Activated CD4-positive, alpha-beta T cell treated with anti-CD3 and anti-CD28 coated beads, Interleukin-2, amount 10 ng/mL, durations not matched to agents 24 days and 14 days (primary cell): ENCODE results near the gene PPP1R12C. TPM values are rescaled to one million over a fixed set of nuclear protein-coding genes. Genes with fewer than 3 reads are reported as not detected.

Experiments used
- DNase-seq: peaks from one replicate; pipeline ENCODE4 v3.0.0; 2022
- H3K27ac Mint-ChIP-seq: one replicate; pipeline ENCODE4 v1.8.0; 2022; ENCODE audit warnings: mild to moderate bottlenecking, mixed read lengths
- H3K27me3 Mint-ChIP-seq: one replicate; pipeline ENCODE4 v1.8.0; 2022; ENCODE audit warnings: mixed read lengths
- H3K36me3 Mint-ChIP-seq: one replicate; pipeline ENCODE4 v1.8.0; 2022; ENCODE audit warnings: low read depth, mild to moderate bottlenecking, mixed read lengths
- H3K4me1 Mint-ChIP-seq: one replicate; pipeline ENCODE4 v1.8.0; 2021; ENCODE audit warnings: mixed read lengths
- H3K4me3 Mint-ChIP-seq: one replicate; pipeline ENCODE4 v1.8.0; 2022; ENCODE audit warnings: mild to moderate bottlenecking, moderate library complexity, mixed read lengths
- H3K9me3 Mint-ChIP-seq: one replicate; pipeline ENCODE4 v1.8.0; 2021; ENCODE audit warnings: mixed read lengths
- intact Hi-C: fragments of 100-400 bp; cut with micrococcal nuclease; formaldehyde crosslinking; loops from one replicate; pipeline ENCODE4 v1.15.1; 2023
- total RNA-seq: library from RNA; stranded (reverse); gene quantifications from 2 replicates; pipeline ENCODE4 v1.2.3, GENCODE V29; 2022

Gene PPP1R12C
- total RNA-seq, 1 donor from 2014 or later: 104 TPM

DNA sequence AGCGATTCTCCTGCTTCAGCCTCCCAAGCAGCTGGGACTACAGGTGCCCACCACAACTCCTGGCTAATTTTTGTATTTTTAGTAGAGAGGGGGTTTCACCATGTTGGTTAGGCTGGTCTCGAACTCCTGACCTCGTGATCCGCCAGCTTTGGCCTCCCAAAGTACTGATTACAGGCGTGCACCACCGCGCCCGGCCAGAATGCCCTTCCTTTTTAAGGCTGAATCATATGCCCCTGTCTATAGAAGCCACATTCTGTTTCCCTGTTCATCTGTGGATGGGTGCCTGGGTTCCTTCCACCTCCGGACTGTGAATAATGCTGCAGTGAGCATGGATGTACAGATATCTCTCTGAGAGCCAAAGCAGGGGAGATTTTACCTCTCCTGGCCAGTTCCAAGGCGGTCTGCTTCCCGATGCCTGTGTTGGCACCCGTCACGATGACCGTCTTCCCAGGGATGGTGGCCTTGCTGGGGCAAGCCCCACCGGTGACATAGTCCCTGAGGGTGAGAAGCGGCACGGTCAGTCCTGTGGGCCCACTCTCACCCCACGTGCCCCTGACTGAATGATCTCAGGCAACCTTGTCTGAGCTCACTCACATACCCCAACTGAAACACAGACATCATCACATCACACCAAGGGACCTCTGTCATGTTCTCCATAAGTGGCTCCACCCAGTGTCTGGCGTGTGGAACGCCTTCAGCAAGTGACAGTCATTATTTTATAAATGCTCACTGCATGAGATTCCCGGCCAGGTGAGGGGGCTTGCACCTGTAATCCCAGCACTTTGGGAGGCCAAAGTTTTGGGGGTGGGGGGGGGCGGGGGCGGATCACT, 58.4 kb downstream of the PPP1R12C start:
- Mint-ChIP-seq H3K4me3 (no peak overlapping the region), H3K27me3 (peaks cover 3% of the 10 kb centered on the region), H3K4me1 (peaks cover 16% of the 10 kb centered on the region), H3K9me3 (peaks cover 4% of the 10 kb centered on the region), H3K27ac (no peak overlapping the region), H3K36me3 (peaks cover 40% of the 10 kb centered on the region)
- DNase-seq: no peak
- intact Hi-C loops: no loop called here

DNA sequence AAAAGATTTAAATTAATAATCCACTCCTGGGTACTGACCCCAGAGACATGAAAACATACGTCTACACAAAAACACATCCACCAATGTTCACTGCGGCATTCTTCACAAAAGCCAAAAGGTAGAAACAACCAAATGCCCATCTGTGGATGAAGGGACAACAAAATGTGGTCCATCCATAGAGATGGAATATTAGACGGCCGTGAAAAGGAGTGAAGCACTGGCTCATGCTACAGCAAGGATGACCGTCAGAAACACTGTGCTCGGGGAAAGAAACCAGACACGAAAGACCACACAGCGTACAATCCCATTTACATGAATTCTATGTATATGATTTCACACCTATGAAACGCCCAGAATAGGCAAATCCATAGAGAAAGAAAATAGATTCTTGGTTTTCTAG, 60.6 kb downstream of the PPP1R12C start:
- Mint-ChIP-seq H3K27me3 (no peaks in the 10 kb centered on the region), H3K4me3 (no peak overlapping the region), H3K27ac (no peak overlapping the region), H3K9me3 (peaks cover 4% of the 10 kb centered on the region), H3K36me3 (peaks cover 51% of the 10 kb centered on the region), H3K4me1 (peaks cover 11% of the 10 kb centered on the region)
- no peak for DNase-seq
- intact Hi-C loops: no loop called here

DNA sequence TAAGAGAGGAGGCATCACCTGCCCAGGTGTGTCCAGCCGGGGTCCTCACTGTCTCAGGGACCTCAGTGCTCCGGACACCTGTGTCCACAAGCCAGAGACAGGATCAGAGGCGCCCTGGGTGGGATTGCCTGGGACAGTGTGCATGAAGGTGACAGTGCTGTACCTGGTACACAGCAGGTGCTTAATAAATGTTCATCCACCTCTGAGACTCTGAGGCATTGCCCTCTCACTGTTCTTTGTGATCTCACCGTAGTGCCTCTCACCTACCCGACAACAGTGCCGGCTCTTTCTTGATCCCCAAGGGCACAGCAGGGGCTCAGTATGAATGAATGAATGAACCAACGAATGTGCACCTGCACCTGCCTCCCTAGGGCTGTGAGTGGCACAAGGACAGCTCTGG, 63.7 kb downstream of the PPP1R12C start:
- DNase-seq: no peak
- H3K4me1 Mint-ChIP-seq: peaks cover 3% of the 10 kb centered on the region
- no peaks in the 10 kb centered on the region for H3K27me3 Mint-ChIP-seq
- H3K9me3 Mint-ChIP-seq: peaks cover 4% of the 10 kb centered on the region
- H3K4me3 Mint-ChIP-seq: no peak overlapping the region
- intact Hi-C loops: no loop called here
- H3K27ac Mint-ChIP-seq: no peak overlapping the region
- peaks cover 55% of the 10 kb centered on the region for H3K36me3 Mint-ChIP-seq

DNA sequence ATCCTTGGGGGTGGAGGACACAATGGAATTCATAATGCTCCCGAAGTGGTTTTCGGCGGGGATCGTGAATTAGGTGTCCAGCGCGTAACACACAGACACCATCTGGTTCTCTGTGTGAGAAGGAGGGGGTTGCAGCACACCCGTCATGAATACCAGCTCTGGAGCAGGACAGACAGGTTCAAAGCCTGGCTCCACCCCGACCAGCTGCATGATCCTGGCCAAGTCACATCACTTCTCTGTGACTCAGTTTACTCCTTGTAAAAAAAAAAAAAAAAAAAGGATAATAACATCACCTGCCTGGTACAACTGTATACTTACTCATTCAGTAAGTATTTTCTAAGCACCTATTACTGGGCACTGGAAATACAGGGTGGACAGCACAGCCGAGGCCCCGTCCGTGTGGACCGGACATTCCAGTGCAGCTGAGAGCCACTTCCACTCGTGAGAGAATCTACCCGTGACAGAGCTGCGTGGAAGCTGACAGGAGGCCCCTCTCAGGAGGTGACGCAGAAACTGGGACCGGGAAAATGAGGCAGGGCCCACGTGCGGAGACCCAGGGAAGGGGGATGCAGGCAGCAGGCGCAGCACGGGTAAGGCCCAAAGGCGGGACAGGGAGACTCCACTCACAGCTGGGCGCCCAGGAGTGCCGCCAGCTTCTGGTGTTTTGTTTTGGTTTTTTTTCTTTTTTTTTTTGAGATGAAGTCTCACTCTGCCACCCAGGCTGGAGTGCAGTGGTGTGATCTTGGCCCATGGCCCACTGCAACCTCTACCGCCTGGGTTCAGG, 66.5 kb downstream of the PPP1R12C start:
- H3K9me3 Mint-ChIP-seq: no peaks in the 10 kb centered on the region
- peaks cover 49% of the 10 kb centered on the region for H3K36me3 Mint-ChIP-seq
- no peak for DNase-seq
- intact Hi-C loops: no loop called here
- H3K4me3 Mint-ChIP-seq: no peak overlapping the region
- H3K27me3 Mint-ChIP-seq: no peaks in the 10 kb centered on the region
- H3K27ac Mint-ChIP-seq: no peak overlapping the region
- no peaks in the 10 kb centered on the region for H3K4me1 Mint-ChIP-seq

DNA sequence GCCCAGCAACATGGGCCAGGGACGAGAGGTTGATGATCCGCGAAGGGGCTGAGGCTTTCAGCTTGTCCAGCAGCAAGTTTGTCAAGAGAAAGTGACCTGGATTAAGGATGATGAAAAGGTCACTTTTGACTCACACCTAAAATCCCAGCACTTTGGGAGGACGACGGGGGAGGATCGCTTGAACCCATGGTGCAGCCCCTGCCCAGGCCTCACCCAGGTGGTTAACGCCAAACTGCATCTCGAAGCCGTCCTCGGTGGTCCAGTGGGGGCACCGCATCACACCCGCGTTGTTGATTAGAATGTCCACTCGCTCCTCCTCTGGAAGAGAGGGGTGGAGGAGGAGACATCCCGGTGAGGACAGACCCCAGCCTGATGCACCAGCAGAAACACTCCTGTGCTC, 69.0 kb downstream of the PPP1R12C start:
- H3K27me3 Mint-ChIP-seq: no peaks in the 10 kb centered on the region
- H3K4me1 Mint-ChIP-seq: no peaks in the 10 kb centered on the region
- H3K27ac Mint-ChIP-seq: no peak overlapping the region
- H3K4me3 Mint-ChIP-seq: no peak overlapping the region
- intact Hi-C loops: no loop called here
- H3K9me3 Mint-ChIP-seq: no peaks in the 10 kb centered on the region
- peaks cover 52% of the 10 kb centered on the region for H3K36me3 Mint-ChIP-seq
- DNase-seq: no peak

DNA sequence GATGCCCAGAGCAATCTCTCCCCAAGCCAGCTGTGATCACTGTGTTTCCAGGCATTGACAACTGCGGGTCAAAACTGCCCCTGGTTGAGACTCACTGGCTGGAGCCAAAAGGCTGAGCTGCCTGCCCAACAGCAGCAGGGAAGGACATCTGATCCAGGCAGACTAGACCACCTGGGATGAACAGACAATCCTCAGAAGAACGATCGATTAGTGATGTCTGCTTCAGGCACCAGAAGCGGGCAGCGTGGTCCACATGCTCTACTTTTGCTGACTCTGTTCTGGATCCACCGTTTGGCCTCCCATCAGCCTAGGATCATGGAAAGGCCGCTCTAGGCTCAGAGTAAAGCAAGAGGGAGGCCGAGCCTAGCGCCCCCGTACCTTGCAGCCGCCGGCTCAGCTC, 69.5 kb downstream of the PPP1R12C start:
- Mint-ChIP-seq H3K4me3 (no peak overlapping the region), H3K36me3 (peaks cover 52% of the 10 kb centered on the region), H3K27ac (no peak overlapping the region), H3K9me3 (no peaks in the 10 kb centered on the region), H3K27me3 (no peaks in the 10 kb centered on the region), H3K4me1 (peaks cover under 1% of the 10 kb centered on the region)
- intact Hi-C loops: no loop called here
- no peak for DNase-seq

DNA sequence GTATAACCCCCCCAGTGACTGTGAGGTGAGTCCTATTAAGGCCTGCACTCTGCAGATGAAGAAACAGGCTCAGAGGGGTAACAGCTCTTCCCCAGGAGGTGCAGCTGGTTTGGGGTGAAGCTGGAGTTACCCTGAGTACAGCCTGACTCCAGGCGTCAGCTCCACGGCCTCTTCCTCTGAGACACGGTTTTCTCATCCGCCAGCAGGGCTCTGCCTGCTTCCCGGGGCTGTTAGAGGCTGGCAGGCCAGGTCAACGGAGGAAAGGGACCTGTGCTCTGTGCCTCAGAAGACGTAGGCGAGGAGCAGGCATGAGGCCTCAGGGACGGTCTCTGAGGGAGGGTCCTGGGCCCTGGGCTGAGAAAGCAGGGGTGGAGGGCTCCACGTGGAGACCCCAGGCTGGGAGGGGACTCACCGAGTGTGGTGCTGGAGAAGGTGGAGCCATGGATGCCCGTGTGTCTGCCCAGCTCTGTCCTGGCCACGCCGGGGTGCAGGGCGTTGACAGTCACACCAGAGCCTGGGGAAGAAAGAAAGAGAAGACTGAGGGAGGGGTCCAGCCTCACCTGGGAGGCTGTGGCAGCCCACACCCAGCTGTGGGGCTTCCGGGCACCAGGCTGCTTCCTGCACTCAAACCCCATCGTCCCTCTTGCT, 70.3 kb downstream of the PPP1R12C start:
- Mint-ChIP-seq H3K27ac (no peak overlapping the region), H3K27me3 (no peaks in the 10 kb centered on the region), H3K36me3 (peaks cover 51% of the 10 kb centered on the region), H3K9me3 (no peaks in the 10 kb centered on the region), H3K4me3 (no peak overlapping the region), H3K4me1 (peaks cover 9% of the 10 kb centered on the region)
- intact Hi-C loops: no loop called here
- DNase-seq: no peak

DNA sequence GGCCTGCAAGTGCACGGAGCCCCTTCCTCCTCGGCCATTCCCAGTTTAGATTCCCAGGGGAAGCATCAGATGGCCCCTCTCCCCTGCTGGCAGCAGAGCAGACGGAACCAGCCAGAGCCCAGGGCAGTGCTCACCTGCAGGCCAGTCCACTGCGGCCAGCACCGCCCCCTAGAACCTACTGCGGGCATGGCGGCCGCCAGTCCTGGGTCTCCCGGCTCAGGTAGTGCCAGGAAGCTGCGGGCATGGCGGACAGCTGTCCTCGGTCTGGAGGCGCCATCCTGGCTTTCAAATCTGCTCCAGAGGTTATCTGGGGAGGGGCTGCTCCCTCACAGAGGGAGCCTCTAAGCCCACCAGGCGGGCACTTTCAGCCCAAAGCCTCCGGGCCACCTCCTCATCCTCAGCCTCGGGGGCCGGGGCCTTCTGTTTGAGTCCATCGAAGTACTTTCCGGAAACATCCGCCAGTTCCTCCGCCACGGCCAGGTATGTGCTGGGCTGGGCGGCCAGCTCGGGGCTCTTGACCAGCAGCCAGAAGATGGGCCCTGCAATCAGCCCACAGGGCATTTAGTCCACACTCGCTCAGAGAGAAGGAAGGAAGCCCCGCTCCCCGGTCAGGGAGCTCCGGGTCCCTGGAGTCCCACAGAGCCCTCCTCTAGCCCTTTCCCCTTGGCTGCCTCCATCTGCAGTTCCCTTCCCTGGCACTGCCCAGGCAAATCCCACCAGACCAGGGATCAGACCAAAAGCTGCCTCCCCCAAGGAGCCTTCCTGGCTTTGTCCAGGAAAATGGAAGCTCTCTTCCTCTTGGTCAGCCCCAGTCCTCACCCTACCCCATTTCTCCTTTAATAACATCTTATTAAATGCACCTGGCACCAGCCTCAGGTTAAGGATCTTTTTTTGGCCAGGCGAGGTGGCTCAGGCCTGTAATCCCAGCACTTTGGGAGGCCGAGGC, 72.4 kb downstream of the PPP1R12C start:
- Mint-ChIP-seq H3K4me3 (no peak overlapping the region), H3K27me3 (no peaks in the 10 kb centered on the region), H3K9me3 (no peaks in the 10 kb centered on the region), H3K36me3 (peaks cover 52% of the 10 kb centered on the region), H3K4me1 (peaks cover 19% of the 10 kb centered on the region), H3K27ac (no peak overlapping the region)
- intact Hi-C loops: no loop called here
- DNase-seq: no peak

DNA sequence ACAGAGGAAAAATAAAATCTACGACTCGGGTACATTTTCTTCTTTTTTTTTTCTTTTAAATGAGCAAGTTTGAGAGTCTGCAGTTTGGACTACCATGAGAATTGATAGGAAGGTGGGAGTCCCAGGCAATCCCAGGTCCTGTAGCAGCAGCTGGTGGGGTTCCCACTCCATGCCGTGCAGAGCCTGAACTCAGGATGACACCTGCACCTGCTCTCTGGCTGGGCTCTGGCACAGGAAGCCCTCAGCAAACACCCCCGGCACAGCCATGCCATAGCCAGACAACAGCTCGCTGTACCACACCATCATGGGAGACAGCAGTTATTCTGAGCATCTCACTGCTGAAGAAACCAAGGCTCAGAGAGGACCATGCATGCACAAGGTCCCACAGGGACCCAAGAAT, 73.2 kb downstream of the PPP1R12C start:
- H3K36me3 Mint-ChIP-seq: peaks cover 55% of the 10 kb centered on the region
- DNase-seq: no peak
- peaks cover 21% of the 10 kb centered on the region for H3K4me1 Mint-ChIP-seq
- no peaks in the 10 kb centered on the region for H3K27me3 Mint-ChIP-seq
- no peak overlapping the region for H3K4me3 Mint-ChIP-seq
- intact Hi-C loops: no loop called here
- H3K9me3 Mint-ChIP-seq: peaks cover 4% of the 10 kb centered on the region
- H3K27ac Mint-ChIP-seq: no peak overlapping the region

DNA sequence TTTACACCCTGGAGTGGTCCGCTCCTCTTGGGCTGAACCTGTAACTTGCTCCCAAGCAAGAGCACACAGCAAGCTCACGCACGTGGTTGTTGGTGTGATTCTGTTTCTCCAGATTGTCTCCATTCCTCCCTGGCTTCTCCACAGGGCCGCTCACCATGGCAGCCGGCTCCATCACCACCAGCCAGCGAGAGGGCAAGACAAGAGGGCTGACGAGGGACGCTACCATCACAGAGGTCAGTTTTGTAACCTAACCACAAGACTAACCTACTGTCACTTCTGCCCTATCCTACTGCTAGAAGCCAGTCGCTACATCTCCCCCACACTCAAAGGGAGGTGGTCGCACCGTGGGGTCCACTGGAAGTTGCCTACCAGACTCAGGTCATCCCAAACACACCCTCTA, 74.7 kb downstream of the PPP1R12C start:
- Mint-ChIP-seq H3K9me3 (peaks cover 4% of the 10 kb centered on the region), H3K36me3 (peaks cover 52% of the 10 kb centered on the region), H3K4me1 (peaks cover 21% of the 10 kb centered on the region), H3K4me3 (peak overlapping the region; percentile 85), H3K27ac (peak overlapping the region; percentile 88), H3K27me3 (no peaks in the 10 kb centered on the region)
- intact Hi-C loops: no loop called here
- no peak for DNase-seq

DNA sequence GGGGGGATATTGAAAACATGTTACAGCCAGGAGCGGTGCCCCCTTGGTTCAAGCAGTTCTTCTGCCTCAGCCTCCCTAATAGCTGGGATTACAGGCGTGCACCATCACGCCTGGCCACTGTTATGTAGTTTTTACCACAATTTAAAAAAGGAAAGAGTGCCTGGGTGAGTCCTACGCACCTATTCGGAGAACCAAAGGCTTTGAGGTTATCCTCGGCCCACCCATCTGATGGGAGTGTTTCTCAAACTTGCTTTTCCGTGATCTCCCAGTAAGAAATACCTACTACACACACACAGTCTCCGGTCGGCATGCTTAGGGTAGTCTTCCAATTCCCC, 75.1 kb downstream of the PPP1R12C start:
- H3K4me3 Mint-ChIP-seq: peak overlapping the region; percentile 85
- no peaks in the 10 kb centered on the region for H3K27me3 Mint-ChIP-seq
- intact Hi-C loops: no loop called here
- peaks cover 52% of the 10 kb centered on the region for H3K36me3 Mint-ChIP-seq
- peaks cover 21% of the 10 kb centered on the region for H3K4me1 Mint-ChIP-seq
- peak overlapping the region; percentile 88 for H3K27ac Mint-ChIP-seq
- H3K9me3 Mint-ChIP-seq: peaks cover 4% of the 10 kb centered on the region
- DNase-seq: no peak

DNA sequence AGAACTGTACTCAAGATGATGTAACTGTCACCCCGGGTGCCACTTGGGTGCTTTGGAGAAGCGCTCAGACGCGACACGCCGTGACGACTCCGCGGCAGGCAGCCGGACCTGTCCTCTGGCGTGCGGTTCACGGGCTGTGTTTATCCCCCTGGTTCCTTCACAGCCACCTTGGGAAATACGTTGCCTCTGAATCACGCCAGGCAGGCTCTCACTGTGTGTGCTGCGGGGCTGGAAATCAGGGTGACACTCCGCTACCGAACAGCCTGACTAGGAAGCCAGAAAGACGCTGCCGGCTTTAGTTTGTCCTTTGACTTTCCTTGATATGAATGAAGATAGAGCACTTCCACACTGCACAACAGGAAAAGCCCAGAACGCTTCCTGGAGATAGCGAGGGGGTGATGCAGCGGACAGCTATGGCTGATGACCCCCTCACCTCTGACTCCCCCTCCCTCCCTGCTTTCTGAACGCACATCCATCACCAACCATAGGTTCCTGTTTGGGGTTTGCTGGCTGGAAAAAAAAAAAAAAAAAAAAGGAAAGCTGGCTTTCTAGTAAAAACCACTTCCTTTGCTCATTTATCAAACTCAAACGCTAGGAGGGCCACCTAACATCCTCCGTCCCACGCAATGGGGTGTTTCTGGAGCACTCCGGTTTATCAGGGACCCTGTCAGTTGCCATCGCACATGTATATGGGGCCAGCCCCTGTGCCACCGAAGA, 75.7 kb downstream of the PPP1R12C start:
- Mint-ChIP-seq H3K4me3 (peak overlapping the region; percentile 85), H3K36me3 (peaks cover 52% of the 10 kb centered on the region), H3K27me3 (no peaks in the 10 kb centered on the region), H3K9me3 (peaks cover 4% of the 10 kb centered on the region), H3K4me1 (peaks cover 21% of the 10 kb centered on the region), H3K27ac (peak overlapping the region; percentile 88)
- intact Hi-C loops: no loop called here
- DNase-seq: peak; percentile 82

DNA sequence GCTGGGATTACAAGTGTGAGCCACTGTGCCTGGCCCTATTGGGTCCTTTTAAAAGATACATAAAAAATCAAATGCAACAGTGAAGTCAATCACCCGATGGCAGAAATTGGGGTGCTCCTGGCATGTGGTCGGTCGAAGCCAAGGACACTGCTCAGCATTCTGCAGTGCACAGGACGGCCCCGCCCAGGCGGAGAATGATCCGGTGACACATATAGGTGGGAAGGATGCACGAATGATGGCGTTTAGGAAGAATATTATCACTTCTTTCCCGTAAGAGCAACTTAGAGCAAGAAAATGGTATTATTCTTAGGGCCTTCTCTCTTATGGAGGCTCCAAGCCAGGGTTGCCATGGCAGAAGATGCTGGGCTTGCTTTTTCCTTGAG, 76.2 kb downstream of the PPP1R12C start:
- peak overlapping the region; percentile 85 for H3K4me3 Mint-ChIP-seq
- peaks cover 47% of the 10 kb centered on the region for H3K36me3 Mint-ChIP-seq
- DNase-seq: no peak
- intact Hi-C loops: no loop called here
- peaks cover 21% of the 10 kb centered on the region for H3K4me1 Mint-ChIP-seq
- no peaks in the 10 kb centered on the region for H3K27me3 Mint-ChIP-seq
- H3K27ac Mint-ChIP-seq: peak overlapping the region; percentile 88
- peaks cover 4% of the 10 kb centered on the region for H3K9me3 Mint-ChIP-seq
